Measurements from ENCODE around the gene NRROS. TPM values are rescaled to one million over a fixed set of nuclear protein-coding genes. Genes with fewer than 3 reads are reported as not detected.

The NRROS gene
- total and polyA plus RNA-seq, 10 of the 15 experiments (the other 5 are each of a cell fraction or from before 2014, with no cell fraction given) = 0.35 to 42.2 (median 12.6) TPM

GRCh38 chr3:196707566-196707965 lies 68.1 kb downstream of the NRROS start (continued):
- TF ChIP-seq NFIC (IDR thresholded peaks at IDR 0.05; ENCODE audit: low read depth, low read length) = no peak
- TF ChIP-seq PAX8 (IDR thresholded peaks at IDR 0.05) = no peak
- no peak for TF ChIP-seq ESRRA (IDR thresholded peaks at IDR 0.05; ENCODE audit: low read length)
- TF ChIP-seq TCF3 (IDR thresholded peaks at IDR 0.05; ENCODE audit: borderline replicate concordance, insufficient read depth, low read depth, low read length) = no peak
- no peak for TF ChIP-seq GABPA (IDR thresholded peaks at IDR 0.05; ENCODE audit: low read depth)
- TF ChIP-seq E2F4 (IDR thresholded peaks at IDR 0.05; ENCODE audit: low read depth, low read length) = no peak
- no peak for TF ChIP-seq ZNF217 (IDR thresholded peaks at IDR 0.05)

- no peak overlapping the region for H2AFZ ChIP-seq (ENCODE audit: control insufficient read depth, low read depth, low read length)
Observed at GRCh38 chr3:196708467-196708866, 69.0 kb downstream of the NRROS start.

More at GRCh38 chr3:196708467-196708866, 69.0 kb downstream of the NRROS start:
- H3K27ac ChIP-seq (ENCODE audit: control insufficient read depth, insufficient read depth) = no peak overlapping the region
- H3K27me3 ChIP-seq (replicated peaks in 1 of 2; ENCODE audit: control insufficient read depth in 2 of 2, insufficient read depth in 2 of 2, low read length in 1 of 2) = no peaks in the 10 kb centered on the region
- no peaks in the 10 kb centered on the region for H3K9me3 ChIP-seq (replicated peaks; ENCODE audit: control insufficient read depth, insufficient read depth, low read length)
- DNase-seq (ENCODE audit: low read depth, low spot score) (no peak), ATAC-seq (no peak), FAIRE-seq (no peak)
- H3K79me2 ChIP-seq (ENCODE audit: control insufficient read depth, insufficient read depth, low read length) = peaks cover 10% of the 10 kb centered on the region
- RAD21 ChIA-PET (ENCODE audit: unreplicated experiment) = interaction anchor here (0.6 to 1.7 kb wide), 2 partner anchors 21 to 36 kb away, joined by 3 to 4 read pairs; no protein-coding TSS in a partner anchor
- POLR2A ChIA-PET = interaction anchor here (1.4 kb wide), 1 partner anchor 11 kb away, joined by 3 read pairs; no protein-coding TSS in a partner anchor
- in situ Hi-C loops (cut with MboI) (no loop called here), intact Hi-C loops (cut with micrococcal nuclease; ENCODE audit: unreplicated experiment) (no loop called here)
- no TSS peak for BruUV-seq (replicated peaks)
- CTCF ChIA-PET = interaction anchor here (1.3 to 1.5 kb wide), 3 partner anchors 11 to 270 kb away, joined by 3 to 5 read pairs (median 3); no protein-coding TSS in a partner anchor
- H3K9ac ChIP-seq (ENCODE audit: control insufficient read depth, insufficient read depth, low read length) = no peak overlapping the region
- H3K4me3 ChIP-seq = no peak overlapping the region
- H3K4me1 ChIP-seq (ENCODE audit: control insufficient read depth, insufficient read depth, low read length) = no peaks in the 10 kb centered on the region
- WGBS (ENCODE audit: insufficient coverage, insufficient replicate concordance, low lambda C conversion rate, missing lambda C conversion rate) = 95% methylated on average over 7 of the region's 7 CpGs
- no peak for TF ChIP-seq FOXK2 (IDR thresholded peaks at IDR 0.05)
- TF ChIP-seq HDGF (IDR thresholded peaks at IDR 0.05) = no peak
- TF ChIP-seq HDAC2 (IDR thresholded peaks at IDR 0.05) = no peak
- no peak for TF ChIP-seq MLLT1 (IDR thresholded peaks at IDR 0.05)
- TF ChIP-seq PKNOX1 (IDR thresholded peaks at IDR 0.05) = no peak
- no peak for TF ChIP-seq ZBTB4 (CRISPR knock-in tag; IDR thresholded peaks at IDR 0.05)
- no peak for TF ChIP-seq ZNF217 (IDR thresholded peaks at IDR 0.05)
- no peak for TF ChIP-seq MAX (IDR thresholded peaks at IDR 0.05; ENCODE audit: low read depth, low read length)
- no peak for TF ChIP-seq SUPT20H (IDR thresholded peaks at IDR 0.05; ENCODE audit: borderline replicate concordance, control insufficient read depth, low read depth, low read length)
- TF ChIP-seq CHD2 (IDR thresholded peaks at IDR 0.05; ENCODE audit: borderline replicate concordance, low read depth, low read length) = no peak
- no peak overlapping the region for H3K4me2 ChIP-seq (ENCODE audit: control insufficient read depth, insufficient read depth)
- H4K20me1 ChIP-seq (ENCODE audit: control insufficient read depth, insufficient read depth) = no peaks in the 10 kb centered on the region
- SMC1A ChIA-PET (ENCODE audit: uncharacterized antibody, unreplicated experiment) = interaction anchor here (0.8 to 1.9 kb wide), 5 partner anchors 9 to 24 kb away, joined by 3 to 5 read pairs (median 3); no protein-coding TSS in a partner anchor
- no peaks in the 10 kb centered on the region; a peak in 1 of 4 replicates for H3K36me3 ChIP-seq (ENCODE audit: control insufficient read depth in 2 of 2, insufficient read depth in 2 of 2, low read length in 1 of 2)

Measured in GM12878 (cell line).